ENCODE data around the gene SLC12A9.
"Not testable (repeated sequence)": the region's sequence is repeated elsewhere in the genome, so short reads cannot be mapped to it uniquely, and the experiment has no call there.

The SLC12A9 gene, protein sequence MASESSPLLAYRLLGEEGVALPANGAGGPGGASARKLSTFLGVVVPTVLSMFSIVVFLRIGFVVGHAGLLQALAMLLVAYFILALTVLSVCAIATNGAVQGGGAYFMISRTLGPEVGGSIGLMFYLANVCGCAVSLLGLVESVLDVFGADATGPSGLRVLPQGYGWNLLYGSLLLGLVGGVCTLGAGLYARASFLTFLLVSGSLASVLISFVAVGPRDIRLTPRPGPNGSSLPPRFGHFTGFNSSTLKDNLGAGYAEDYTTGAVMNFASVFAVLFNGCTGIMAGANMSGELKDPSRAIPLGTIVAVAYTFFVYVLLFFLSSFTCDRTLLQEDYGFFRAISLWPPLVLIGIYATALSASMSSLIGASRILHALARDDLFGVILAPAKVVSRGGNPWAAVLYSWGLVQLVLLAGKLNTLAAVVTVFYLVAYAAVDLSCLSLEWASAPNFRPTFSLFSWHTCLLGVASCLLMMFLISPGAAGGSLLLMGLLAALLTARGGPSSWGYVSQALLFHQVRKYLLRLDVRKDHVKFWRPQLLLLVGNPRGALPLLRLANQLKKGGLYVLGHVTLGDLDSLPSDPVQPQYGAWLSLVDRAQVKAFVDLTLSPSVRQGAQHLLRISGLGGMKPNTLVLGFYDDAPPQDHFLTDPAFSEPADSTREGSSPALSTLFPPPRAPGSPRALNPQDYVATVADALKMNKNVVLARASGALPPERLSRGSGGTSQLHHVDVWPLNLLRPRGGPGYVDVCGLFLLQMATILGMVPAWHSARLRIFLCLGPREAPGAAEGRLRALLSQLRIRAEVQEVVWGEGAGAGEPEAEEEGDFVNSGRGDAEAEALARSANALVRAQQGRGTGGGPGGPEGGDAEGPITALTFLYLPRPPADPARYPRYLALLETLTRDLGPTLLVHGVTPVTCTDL

DNA sequence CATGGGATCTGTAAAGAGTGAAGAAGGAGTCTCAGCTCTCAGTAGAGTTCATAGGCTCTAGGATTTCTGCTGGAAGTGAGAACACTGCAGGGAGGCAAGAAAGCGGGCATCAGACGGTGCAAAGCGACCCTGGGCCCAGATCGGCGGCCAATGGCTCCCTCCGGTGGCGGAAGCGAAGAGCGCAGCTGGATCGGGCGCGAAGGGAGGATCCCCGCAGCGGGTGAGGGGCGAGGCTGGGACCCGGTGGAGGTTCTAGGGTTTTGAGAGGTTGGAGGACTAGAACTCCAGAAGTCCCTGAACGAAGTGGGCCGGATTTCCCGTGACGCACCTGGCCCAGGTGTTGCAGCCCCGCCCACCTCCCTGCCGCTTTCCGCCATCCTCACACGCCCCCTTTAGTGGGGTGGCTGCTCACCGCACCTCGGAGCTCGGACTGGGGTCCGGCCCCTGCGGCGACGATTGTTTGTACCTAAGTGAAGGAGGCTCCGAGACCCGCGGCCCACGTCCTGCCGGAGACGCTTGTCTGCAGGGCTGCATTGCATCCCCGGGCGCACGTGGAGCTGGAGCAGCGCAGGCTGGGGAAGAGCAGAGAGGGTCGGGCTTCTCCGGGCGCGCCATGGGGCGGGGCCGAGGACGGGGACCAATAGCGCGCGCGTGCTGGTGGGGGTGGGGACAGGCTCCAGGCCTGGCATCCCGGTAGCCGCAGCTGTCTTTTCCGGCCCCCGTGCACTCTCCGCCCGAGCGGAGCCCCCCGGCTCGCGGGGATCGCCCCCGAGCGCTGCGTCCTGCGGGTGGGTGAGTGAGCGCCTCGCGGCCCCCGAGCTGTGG lies at the start of gene SLC12A9:
SLC12A9 (plus strand) TSS at position 666 of the 825 bp plus-strand sequence. CDS start 1,485 bp downstream, outside the sequence.
- FAIRE-seq (peak; percentile 97), DNase-seq (ENCODE audit: insufficient read length, low spot score) (peak; percentile 95)

DNA sequence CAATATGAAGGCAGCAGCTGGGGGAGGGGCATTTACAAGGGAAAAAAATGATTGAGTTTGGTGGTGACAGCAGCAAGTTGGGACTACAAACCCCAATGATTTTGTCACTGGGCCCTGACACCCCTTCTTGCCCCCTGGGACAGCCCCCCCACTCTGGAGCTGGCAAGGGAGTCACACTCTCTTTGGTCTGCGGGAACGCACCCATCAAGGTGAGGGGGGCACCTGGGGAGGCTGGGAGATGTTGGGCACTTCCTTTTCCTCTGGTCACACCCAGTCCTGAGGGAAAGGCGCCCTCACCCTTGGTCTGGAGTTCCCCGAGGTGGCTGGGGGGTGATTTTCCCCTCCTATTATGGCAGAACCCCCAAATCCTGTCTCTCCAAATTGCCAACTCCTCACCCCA lies 49.6 kb upstream of the SLC12A9 start:
- FAIRE-seq (no peak), DNase-seq (ENCODE audit: insufficient read length, low spot score) (no peak)

DNA sequence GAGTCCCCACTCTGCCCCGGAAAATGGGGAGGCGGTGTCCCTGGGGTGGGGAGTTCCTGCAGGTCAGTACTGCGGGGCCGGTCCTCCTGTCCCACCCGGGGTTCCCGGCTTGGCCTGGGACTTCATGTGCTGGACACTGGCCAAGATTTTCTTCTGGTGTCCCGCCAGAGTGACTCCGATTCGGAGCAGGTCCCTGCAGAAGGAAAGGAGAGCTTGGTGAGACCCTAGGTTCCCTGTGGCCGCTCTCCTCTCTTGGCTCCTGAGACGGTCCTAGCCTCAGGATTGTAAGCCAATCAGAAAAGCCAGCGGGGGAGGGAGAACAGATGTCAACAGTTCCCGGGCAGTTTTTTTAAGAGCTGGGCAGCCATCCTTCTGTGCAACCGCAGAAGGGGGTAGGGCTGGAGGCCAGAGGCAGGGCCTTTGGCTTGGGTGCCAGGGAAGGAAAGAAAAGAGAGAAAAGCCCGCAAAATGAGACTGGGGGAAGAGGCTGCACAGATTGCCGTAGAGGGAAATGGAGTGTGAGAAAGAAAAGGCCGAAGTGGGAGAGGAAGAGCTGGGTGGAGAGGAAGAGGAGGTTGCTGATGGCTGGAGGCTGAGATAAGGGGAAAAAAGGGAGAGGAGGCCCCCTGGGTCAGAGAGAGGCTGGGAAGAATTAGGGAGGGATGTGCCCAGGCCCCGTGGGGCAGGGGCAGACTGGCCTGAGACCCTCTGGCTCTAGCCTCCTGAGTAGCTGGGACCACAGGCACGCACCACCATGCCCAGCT lies 48.9 kb upstream of the SLC12A9 start:
- DNase-seq (ENCODE audit: insufficient read length, low spot score) (peak; percentile 93), FAIRE-seq (peak; percentile 90)

DNA sequence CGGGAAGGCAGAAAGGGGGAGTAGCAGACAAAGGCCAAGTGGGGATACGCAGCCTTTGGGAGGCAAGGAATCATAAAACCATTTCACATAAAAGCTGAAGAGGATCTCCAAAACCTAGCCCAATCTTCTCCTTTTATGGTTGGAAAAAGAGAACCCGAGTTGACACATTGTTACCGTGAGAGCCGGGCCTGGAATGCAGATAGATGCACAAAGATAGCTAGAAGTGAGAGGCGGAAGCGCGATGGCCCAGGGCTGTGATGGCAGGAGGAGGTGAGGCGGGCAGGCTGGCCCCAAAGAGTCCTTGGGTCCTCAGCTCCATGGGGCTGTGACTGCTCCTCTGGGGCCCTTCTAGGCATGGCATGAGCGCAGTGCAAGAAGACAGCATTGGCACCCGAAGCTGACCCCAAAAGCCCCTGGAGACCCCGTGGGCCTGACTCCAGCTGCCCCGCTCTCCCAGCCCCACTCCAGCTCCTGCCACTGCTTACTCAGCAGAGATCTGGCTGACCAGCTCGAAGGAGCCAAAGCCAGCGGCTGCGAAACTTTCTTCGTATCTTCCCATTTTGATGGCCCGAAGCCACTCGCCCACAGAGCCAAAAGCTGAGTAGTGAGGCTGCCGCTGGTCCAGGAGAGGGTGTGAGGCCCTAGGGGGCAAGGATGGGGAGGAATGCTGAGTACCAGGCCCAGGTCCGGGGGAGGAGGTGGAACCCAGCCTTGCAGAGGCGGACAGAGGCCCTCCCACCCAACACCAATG lies 47.7 kb upstream of the SLC12A9 start:
- DNase-seq (ENCODE audit: insufficient read length, low spot score) (no peak), FAIRE-seq (no peak)

DNA sequence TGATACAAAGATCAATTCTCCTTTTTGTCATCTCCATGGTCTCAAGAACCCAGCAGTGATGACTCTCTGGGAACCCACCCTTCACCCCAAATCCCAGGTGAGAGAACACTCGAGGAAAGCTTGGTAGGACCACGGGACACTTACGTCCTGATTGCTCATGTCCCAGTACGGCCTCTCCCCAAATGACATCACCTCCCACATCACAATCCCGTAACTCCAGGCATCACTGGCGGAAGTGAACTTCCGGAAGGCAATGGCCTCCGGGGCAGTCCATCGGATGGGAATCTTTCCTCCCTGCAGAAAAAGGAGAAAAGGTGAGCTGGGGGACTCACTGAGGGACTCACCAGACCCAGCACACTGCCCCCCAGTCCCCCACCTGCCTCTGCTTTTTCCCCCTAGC lies 46.2 kb upstream of the SLC12A9 start:
- no peak for FAIRE-seq
- DNase-seq (ENCODE audit: insufficient read length, low spot score): no peak

DNA sequence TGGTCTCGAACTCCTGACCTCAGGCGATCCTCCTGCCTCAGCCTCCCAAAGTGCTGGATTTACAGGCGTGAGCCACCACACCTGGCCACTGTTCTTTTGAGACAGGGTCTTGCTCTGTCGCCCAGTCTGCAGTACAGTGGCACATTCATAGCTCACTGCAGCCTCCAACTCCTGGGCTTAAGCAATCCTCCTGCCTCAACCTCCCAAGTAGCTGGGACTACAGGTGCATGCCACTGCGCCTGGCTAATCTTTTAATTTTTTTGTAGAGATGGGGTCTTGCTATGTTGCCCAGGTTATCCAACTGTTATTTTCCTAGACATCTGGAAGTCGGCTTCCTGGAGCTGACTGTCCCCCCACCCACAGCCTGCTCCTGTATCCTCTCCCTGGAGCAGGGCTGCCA lies 45.6 kb upstream of the SLC12A9 start:
- FAIRE-seq; DNase-seq (ENCODE audit: insufficient read length, low spot score): not testable (repeated sequence)

DNA sequence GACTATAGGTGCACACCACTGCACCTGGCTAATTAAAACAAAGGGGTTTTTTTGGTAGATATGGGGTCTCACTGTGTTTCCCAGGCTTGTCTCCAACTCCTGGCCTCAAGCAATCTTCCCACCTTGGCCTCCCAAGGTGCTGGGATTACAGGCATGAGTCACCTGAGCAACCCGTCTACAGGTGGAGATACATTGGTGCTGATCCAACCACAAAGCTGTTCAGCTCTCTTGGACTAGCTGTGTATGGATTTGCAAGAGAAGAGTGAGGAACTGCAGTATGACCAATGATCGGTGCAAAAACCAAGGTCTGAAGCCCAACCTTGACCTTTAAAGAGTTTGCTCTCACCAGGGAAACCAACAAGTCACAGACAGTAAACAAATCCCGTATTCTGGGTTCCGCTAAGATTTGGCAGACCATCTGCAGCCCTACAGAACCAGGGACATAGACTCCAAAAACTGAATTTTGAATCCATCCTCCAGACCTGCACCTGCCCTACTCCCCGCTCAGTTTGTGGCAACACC lies 44.1 kb upstream of the SLC12A9 start:
- FAIRE-seq (no peak), DNase-seq (ENCODE audit: insufficient read length, low spot score) (no peak)

DNA sequence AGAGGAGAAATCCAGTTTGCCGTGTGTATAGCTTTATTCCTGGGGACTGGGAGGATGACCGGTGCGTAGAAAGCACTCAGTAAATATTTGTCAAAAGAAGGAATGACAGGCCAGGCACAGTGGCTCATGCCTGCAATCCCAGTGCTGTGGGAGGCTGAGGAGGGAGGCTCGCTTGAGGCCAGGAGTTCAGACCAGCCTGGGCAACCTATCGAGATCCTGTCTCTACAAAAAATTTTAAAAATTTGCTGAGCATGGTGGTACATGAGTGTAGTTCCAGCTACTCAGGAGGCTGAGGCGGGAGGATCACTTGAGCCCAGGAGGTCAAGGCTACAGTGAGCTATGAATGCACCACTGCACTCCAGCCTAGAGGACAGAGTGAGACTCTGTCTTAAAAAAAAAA lies 41.0 kb upstream of the SLC12A9 start:
- no peak for FAIRE-seq
- no peak for DNase-seq (ENCODE audit: insufficient read length, low spot score)

DNA sequence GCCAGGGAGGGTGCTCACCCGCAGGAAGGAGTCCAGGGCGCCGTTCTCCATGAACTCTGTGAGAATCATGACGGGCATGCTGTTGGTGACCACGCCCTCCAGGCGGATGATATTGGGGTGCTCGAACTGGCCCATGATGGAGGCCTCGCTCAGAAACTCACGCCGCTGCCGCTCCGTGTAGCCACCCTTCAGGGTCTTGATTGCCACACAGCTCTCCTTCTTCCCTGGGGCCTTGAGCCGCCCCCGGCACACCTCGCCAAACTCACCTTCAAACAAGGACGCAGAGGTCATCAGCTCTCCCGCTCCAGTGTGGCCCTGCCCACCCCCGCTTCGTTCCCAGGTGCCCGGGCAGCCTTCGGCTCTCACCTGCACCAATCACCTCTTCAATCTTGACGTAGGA lies 39.8 kb upstream of the SLC12A9 start:
- no peak for DNase-seq (ENCODE audit: insufficient read length, low spot score)
- FAIRE-seq: no peak

DNA sequence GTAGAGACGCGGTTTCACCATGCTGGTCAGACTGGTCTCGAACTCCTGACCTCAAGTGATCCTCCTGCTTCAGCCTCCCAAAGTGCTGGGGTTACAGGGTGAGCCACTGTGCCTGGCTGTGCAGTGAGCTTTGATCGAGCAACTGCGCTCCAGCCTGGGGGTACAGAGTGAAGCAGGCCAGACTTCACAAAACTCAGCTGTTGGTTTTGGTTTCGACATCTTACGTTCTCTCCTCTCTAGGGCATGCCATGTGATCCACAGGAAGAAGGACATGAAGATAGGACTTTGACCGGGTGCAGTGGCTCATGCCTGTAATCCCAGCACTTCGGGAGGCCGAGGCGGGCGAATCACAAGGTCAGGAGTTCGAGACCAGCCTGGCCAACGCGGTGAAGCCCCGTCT lies 36.0 kb upstream of the SLC12A9 start:
- FAIRE-seq; DNase-seq (ENCODE audit: insufficient read length, low spot score): not testable (repeated sequence)

DNA sequence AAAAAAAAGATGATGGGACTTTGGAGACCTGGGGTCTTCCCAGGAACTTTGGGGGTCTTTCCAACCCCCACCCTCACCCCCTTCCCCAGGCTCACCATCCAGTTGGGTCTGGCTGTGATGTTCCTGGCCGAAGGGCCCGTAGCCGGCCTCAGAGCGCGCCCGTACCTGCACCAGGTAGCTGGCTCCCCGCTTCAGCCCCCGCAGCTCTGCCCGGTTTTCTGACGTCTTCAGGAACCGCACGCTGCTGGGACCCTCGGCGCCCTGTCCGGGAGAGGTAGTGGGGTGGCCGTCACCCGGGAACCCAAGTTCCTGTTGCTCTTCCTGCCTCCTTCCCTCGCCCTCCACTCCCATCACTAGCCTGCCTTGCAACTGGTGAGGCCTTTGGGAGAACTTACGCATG lies 35.4 kb upstream of the SLC12A9 start:
- no peak for FAIRE-seq
- no peak for DNase-seq (ENCODE audit: insufficient read length, low spot score)

DNA sequence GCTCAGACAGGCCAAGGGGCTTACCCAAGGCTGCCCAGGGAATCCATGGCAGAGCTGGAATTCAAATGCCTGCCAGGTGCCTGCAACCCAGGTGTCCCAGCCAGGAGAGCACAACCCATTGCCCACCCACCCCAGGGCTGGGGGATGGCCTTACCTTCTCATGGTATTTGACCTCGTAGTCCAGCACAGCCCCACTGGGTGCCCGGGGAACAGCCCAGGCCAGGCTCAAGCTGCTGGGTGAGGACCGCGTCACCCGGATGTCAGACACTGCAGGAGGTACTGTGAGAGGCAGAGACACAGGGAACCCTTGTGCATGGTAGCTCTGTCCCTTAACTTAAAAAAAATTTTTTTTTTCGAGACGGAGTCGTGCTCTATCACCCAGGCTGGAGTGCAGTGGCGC lies 34.1 kb upstream of the SLC12A9 start:
- DNase-seq (ENCODE audit: insufficient read length, low spot score) (no peak), FAIRE-seq (no peak)

DNA sequence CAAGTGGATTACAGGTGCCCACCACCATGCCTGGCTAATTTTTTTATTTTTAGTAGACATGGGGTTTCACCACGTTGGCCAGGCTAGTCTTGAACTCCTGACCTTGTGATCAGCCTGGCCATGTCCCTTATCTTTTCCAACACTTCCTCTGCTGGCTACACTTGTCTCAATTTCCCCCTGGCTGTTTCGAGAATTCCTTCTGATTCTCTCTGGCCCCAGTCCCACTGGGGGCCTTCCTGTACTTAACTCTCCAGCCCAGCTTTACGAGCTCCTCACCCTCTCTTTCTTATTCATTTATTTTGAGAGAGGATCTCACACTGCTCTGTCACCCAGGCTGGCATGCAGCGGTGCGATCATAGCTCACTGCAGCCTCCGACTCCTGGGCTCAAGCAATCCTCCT lies 33.7 kb upstream of the SLC12A9 start:
- no peak for FAIRE-seq
- DNase-seq (ENCODE audit: insufficient read length, low spot score): no peak

DNA sequence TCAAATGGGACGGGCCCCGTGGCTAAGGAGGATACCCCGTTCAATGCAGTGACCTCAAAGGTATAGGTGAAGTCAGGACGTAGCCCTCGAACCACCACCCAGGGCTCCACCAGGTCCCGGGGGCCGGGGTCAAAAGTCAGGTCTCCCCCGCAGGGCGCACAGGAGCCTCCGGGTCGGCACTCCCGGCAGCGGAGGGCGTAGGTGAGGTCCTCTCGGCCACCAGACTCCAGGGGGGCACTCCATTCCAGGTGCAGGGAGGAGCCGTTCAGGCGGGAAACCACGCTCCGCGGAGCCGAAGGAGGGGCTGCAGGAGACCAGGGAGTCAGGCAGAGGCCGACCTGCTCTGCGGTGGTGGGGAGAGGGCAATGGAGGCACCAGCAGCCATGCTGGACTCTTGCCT lies 32.9 kb upstream of the SLC12A9 start:
- DNase-seq (ENCODE audit: insufficient read length, low spot score) (no peak), FAIRE-seq (no peak)

DNA sequence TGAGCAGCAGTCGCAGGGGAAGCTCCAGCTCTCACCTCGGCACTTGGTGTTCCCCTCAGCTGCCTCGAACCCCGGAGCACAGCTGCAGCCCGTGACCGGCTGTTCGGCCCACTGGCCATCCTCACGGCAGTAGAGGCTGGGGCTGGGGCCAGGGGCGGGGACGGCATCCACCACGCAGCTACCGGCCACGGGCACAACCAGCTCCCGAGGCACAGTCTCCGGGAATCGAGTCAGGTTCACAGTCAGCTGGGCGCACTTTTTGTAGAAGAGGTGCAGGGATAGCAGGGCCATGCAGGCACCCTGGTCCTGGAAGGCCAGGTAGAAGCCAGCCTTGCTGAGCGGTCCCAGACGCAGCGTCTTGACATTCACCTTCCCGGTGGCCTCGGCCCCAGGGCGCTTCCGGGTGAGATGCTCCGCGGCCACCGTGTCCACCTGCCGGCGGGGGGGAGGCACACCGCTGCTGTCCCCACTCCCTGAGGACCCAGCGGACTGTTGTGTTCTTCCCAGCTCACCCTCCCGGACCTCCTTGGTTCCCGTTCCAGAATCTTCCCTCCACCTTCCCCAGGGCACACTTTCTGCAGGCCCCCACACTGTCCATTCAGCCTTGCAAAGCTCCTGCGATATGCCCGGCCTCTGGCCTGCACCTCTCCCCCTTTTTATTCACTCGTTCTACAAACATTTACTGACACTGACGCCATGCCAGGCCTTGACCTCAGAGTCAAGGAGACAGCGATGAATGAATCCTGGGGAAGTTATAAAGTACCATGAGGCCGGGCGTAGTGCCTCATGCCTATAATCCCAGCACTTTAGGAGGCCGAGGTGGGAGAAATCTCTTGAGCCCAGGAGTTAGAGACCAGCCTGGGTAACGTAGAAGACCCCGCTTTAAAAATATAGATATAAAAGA lies 30.0 kb upstream of the SLC12A9 start:
- DNase-seq (ENCODE audit: insufficient read length, low spot score): no peak
- no peak for FAIRE-seq

DNA sequence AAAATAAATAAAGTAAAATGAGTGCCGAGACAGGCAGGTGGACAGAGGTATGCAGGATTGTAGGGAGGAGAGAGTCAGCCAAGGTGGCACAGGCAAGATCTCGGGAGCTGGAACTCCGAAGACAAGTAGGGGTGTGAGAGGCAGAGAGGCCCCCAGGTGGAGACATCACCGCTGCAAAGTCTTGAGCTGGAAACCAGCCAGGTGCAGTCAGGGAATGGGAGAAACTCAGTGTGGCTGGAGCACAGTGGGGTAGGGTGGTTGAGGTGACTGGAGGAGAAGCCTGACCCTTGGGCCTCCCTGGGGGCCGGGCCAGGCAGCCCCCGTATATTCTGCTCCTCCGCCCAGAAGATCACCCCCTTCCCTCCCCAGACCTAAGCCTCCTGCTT lies 29.4 kb upstream of the SLC12A9 start:
- FAIRE-seq: no peak
- DNase-seq (ENCODE audit: insufficient read length, low spot score): no peak

DNA sequence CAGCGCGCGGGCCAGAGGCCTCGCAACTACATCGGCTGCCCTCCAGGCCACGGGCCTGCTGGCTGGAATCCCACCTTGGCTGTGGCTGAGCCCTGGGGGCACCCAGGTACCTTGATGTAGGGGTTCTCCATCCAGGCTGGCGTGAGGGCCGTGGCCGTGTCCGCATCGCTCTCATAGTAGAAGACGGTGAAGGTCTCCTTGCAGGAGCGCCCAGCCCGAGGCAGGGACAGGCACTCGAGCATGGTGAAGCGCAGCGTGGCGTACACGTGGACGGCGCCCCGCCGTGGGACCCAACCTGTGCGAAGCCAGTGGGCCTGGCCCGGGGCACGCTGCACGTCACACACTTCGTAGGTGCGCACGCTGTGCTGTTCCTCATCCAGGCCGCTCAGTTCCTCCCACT lies 29.0 kb upstream of the SLC12A9 start:
- FAIRE-seq: no peak
- DNase-seq (ENCODE audit: insufficient read length, low spot score): no peak

DNA sequence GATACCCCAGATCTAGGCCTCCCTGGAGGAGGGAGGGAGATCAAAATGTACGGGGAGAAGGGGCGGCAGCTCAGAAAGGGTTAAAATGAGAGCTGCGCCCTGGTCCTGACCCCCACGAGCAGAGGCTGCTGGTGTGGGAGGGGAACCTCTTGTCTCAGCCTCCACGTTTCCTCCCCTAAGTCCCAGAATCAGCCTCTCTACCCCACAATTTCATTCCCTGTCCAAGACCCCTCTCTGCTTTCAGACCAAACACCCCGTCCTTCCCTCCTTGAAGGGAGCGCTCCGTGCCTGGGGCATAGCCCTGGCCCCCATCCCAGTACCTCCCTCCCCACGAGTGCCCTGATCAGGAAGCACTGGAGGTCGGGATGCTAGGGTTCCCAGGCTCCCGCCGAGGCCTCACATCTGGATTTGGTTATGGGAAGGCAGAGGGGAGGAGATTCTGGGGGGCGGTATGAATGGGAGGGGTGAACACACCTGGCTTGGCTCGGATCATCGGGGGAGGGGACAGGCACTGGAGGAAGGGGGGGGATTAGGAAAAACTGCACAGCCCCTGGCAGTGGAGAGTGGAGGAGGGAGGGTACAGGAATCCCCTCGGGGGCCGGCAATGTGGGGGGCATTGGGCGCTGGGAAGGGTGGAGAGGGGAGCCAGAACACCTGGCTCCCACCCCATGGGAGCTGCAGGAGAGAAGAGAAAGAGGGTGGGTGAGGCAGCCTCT lies 27.9 kb upstream of the SLC12A9 start:
- DNase-seq (ENCODE audit: insufficient read length, low spot score) (no peak), FAIRE-seq (no peak)

Measured in GM19239 (cell line).